Neutrophil (primary cell): ENCODE measurements around the gene CGNL1.

Experiments
- H3K27ac ChIP-seq: fragments of 200-600 bp; sonication (generic); 2 replicates; pipeline ENCODE4 v1.5.1; 2016; ENCODE audit warnings: mild to moderate bottlenecking, moderate library complexity
- H3K27me3 ChIP-seq: fragments of 200-600 bp; sonication (generic); 2 replicates; pipeline ENCODE4 v1.6.0; 2016; ENCODE audit warnings: mild to moderate bottlenecking
- H3K36me3 ChIP-seq: fragments of 200-600 bp; sonication (generic); 2 replicates; pipeline ENCODE4 v1.5.1; 2017
- H3K4me1 ChIP-seq, 2 experiments: fragments of 200-600 bp in 1 of 2; sonication (generic) in 1 of 2; 1 replicate in 1 of 2; 2 replicates in 1 of 2; pipeline versions ENCODE4 v1.5.1 to v1.6.1; 2013 to 2016; ENCODE audit warnings: low read depth in 1 of 2, low read length in 1 of 2, mild to moderate bottlenecking in 1 of 2, moderate library complexity in 1 of 2; ENCODE audit not compliant: control insufficient read depth in 1 of 2, insufficient read depth in 1 of 2
- H3K4me3 ChIP-seq, 2 experiments: fragments of 200-600 bp in 1 of 2; sonication (generic) in 1 of 2; 1 replicate in 1 of 2; 2 replicates in 1 of 2; pipeline ENCODE4 v1.5.1; 2013 to 2016; ENCODE audit warnings: low read depth in 1 of 2, low read length in 1 of 2, mild to moderate bottlenecking in 1 of 2, moderate library complexity in 1 of 2
- H3K9me3 ChIP-seq: fragments of 200-600 bp; sonication (generic); 2 replicates; pipeline ENCODE4 v1.5.1; 2016
- TF ChIP-seq, protein P1 (sequence below): fragments of 200-600 bp; sonication (generic); IDR thresholded peaks from 2 replicates; pipeline ENCODE4 v1.5.1; 2016; ENCODE audit warnings: antibody characterized with exemption

The CGNL1 gene

DNA sequence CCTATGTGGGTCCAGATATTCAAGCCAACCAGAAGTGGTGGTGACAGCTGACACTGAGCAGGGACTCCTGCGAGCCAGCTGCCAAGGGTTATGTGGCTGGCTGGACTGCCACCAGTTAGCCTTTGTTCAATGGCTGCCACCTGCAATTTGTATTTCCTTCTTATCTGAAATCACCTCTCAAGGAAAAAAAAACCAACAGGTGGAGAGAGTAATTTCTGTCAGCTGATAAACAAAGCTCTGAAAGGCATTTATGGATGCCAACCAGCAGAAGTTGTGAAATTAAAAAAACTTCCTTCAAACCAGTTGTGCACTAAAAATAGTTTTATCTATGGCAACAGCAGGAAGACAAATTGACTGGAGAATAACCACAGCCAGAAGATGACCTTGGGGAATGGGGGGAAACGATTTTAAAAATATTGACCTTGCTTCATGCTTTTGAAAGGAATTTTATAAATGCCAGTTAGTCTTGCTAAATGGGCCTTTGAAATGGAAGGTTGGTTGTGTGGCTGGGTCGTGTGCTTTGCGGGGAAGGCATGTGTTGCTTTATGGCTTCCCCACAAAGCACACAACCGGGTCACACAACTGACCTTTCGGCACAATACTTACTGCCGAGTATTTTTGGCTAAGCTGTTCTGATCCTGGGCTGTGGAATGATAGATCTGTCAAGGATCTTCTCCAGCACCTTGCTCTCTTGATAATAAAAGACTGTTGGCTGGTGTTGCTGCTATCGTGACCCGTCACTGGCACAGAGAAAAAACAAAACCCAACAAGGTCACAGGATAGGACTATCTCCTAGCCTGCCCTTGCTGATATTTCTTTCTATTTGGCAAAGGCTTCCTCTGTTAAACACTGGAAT, 218.9 kb downstream of the CGNL1 start:
- Histone ChIP-seq H3K4me3 (no peak overlapping the region), H3K27me3 (peaks cover 52% of the 10 kb centered on the region), H3K27ac (no peak overlapping the region), H3K9me3 (no peaks in the 10 kb centered on the region), H3K4me1 (peaks cover 0 to 2% of the 10 kb centered on the region in 2 experiments), H3K36me3 (no peaks in the 10 kb centered on the region)
- TF ChIP-seq, protein P1, sequence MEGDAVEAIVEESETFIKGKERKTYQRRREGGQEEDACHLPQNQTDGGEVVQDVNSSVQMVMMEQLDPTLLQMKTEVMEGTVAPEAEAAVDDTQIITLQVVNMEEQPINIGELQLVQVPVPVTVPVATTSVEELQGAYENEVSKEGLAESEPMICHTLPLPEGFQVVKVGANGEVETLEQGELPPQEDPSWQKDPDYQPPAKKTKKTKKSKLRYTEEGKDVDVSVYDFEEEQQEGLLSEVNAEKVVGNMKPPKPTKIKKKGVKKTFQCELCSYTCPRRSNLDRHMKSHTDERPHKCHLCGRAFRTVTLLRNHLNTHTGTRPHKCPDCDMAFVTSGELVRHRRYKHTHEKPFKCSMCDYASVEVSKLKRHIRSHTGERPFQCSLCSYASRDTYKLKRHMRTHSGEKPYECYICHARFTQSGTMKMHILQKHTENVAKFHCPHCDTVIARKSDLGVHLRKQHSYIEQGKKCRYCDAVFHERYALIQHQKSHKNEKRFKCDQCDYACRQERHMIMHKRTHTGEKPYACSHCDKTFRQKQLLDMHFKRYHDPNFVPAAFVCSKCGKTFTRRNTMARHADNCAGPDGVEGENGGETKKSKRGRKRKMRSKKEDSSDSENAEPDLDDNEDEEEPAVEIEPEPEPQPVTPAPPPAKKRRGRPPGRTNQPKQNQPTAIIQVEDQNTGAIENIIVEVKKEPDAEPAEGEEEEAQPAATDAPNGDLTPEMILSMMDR = no peak

DNA sequence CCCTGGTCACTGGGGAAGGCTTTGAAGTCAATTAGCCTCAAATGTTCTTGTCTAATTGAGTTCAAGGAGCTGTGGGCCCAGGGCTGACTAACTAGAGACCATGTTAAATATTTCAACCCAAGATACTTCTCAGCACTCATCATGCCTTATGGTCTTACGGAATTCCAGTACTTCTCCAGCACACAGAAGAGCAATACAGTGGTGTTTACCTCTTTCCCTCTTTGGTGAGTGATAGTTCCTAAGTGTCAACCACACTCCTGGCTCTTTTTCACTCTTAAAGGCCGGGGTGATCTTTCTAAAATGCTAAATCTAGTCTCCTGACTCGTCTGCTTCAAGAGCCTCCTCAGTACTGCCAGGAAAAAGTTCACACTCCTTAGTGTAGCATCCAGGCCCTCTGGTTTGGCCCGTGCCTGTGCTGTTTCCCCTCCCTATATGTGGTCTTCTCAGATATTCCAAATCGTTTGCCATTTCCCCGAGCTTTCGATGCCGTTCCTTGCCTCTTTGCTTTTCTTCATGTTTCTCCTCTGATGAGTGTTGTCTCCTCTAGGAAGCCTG, 220.1 kb downstream of the CGNL1 start:
- Histone ChIP-seq H3K27me3 (peaks cover 40% of the 10 kb centered on the region), H3K4me1 (peaks cover 0 to 2% of the 10 kb centered on the region in 2 experiments), H3K27ac (no peak overlapping the region), H3K4me3 (no peak overlapping the region), H3K9me3 (no peaks in the 10 kb centered on the region), H3K36me3 (no peaks in the 10 kb centered on the region)
- TF ChIP-seq, protein P1 = no peak

DNA sequence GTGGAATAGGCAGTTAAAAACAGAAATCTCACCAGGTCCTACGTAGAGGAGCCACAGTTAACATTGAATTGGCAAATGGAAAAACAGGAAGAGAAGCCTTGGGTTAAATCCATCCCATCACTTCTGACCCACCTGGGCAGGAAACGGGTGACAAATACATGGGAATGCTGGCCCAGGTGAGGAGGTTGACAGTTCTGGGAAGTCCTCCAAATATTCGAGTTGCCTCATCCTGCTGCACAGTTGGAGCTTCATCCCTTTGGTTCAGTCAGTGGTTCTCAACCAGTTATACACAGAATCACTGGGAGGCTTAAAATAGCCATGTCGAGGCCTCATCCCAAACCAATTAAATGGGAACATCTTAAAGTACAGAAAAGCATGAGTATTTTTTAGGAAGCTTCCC, 220.7 kb downstream of the CGNL1 start:
- Histone ChIP-seq H3K9me3 (no peaks in the 10 kb centered on the region), H3K4me1 (no peaks in the 10 kb centered on the region), H3K27ac (no peak overlapping the region), H3K4me3 (no peak overlapping the region), H3K27me3 (peaks cover 34% of the 10 kb centered on the region), H3K36me3 (no peaks in the 10 kb centered on the region)
- TF ChIP-seq, protein P1 = no peak

DNA sequence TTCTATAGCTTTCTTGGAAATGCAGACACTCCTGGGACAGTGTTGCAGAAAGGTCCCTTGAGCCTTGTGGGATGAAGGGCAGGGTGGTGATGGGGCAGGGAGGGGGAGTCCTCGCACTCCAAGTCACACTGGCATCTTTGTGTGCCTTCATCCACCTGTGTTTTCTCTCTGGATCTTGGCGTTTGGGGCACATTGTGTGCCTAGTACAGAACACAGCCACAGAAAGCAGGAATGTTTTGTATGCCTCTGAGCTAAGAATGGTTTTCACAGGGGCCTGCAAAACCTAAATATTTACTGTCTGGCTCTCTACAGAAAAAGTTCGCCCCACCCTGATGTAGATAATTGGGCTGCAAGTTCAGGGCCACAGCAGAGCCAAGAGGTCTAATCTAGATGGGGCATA, 221.1 kb downstream of the CGNL1 start:
- Histone ChIP-seq H3K27me3 (peaks cover 30% of the 10 kb centered on the region), H3K9me3 (no peaks in the 10 kb centered on the region), H3K4me1 (no peaks in the 10 kb centered on the region), H3K4me3 (no peak overlapping the region), H3K36me3 (no peaks in the 10 kb centered on the region), H3K27ac (no peak overlapping the region)
- TF ChIP-seq, protein P1 = no peak

DNA sequence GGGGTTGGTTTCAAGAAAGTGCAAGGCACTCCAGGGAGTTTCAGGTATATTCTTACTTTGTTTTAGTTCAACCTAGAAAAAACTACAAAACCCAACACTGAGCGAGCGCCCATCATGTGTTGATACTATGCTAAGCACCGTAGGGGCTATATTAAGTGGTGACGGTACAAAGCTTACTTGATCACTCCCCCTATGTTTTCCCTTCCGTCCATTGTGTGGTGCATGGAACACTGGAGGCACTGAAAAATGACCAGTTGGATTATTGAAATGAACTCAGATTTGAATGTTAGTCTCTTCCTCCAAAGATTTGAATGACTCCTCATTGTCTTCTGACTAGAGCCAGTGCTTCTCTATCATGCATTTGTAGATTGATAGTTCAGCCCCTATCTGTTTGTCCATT, 222.0 kb downstream of the CGNL1 start:
- H3K9me3 ChIP-seq = no peaks in the 10 kb centered on the region
- H3K27ac ChIP-seq = no peak overlapping the region
- no peak overlapping the region for H3K4me3 ChIP-seq
- TF ChIP-seq, protein P1 = no peak
- no peaks in the 10 kb centered on the region for H3K36me3 ChIP-seq
- no peaks in the 10 kb centered on the region for H3K4me1 ChIP-seq
- peaks cover 21% of the 10 kb centered on the region for H3K27me3 ChIP-seq
